ENCODE data around the gene HIPK1.
"Not testable (repeated sequence)": the region's sequence is repeated elsewhere in the genome, so short reads cannot be mapped to it uniquely, and the experiment has no call there.

HIPK1 gene

GRCh38 chr1:114019724-114020123, 90.6 kb downstream of the HIPK1 start:
- DNase-seq = not testable (repeated sequence)

- DNase-seq = no peak
These were observed 92.6 kb downstream of the HIPK1 start for GRCh38 chr1:114021665-114022099.

DNA sequence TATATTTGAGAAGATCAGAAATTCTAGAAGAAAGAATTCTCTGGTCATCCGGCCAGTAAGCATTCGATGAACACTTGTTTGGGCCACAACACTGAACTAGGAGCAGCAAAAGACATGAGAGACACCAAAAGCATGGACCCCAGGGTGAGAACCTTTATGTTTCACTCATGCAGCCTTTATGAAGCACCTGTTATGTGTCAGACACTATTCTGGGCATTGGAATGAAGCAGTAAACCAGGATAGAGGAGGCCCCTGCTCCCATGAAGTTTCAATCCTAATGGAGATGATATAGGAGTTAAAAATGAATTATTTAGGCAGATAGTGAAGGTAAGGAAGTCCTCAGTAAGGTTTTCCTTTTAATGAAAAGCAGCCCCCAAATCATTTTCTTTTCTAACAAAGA, 93.8 kb downstream of the HIPK1 start:
- DNase-seq = no peak

GRCh38 chr1:114023377-114023776, 94.3 kb downstream of the HIPK1 start:
- no peak for DNase-seq

DNA sequence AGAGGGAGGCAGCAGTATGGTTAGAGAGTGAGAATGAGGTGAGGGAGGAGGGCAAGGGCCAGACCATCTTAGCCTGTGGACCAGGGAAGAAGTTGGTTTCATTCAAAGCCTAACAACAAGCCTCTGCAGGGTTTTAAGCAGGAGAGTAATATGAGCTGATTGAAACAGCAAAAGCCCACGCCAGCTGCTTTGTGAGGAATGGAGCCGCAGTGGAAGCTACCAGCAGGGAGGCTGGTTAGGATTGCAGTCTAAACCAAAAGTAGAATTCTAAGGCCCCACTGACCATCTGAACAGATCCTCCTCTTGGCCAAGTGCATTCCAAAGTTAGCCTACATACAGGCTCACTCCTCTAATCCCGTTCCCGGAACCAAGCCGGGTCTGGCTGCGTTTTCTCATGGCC, 94.9 kb downstream of the HIPK1 start:
- no peak for DNase-seq

DNA sequence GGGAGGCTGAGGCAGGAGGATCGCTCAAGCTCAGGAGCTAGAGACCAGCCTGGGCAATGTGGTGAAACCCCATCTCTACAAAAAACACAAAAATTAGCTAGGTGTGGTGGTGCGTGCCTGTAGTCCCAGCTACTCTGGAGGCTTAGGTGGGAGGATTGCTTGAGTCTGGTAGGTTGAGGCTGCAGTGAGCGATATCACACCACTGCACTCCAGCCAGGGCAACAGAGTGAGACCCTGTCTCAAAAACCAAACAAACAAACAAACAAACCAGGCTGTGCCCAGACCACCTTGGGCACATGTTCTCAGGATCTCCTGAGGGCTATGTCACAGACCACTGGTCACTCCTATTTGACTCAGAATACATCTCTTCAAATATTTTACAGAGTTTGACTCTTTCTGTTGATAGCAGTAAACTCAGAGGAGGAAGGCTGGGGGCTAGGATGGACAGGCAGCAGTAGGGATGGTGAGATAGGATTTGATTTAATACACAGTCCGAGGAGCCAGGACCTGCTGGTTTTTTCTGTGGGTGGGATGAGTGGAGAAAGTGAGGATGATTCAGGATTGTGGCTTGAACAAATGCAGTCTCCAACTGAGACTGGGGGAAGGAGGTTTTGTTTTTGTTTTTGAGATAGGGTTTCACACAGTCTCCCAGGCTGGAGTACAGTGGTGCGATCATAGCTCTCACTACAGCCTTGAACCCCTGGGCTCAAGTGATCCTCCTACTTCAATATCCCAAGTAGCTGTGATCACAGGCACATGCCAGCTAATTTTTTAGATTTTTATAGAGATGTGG, 96.7 kb downstream of the HIPK1 start:
- DNase-seq = no peak

- no peak for DNase-seq
These were observed 97.7 kb downstream of the HIPK1 start for GRCh38 chr1:114026797-114027196.
